GM12875 (cell line): ENCODE data around the gene YARS1.

ENCODE experiments used
- H3K4me3 ChIP-seq: one replicate; pipeline ENCODE4 v1.5.1; 2011; ENCODE audit warnings: low read depth, low read length, control low read depth
- CTCF ChIP-seq: IDR thresholded peaks from 2 replicates; pipeline ENCODE4 v1.5.1; 2011; ENCODE audit warnings: low read depth, mild to moderate bottlenecking, control low read depth, inconsistent platforms, low read length, moderate library complexity, borderline replicate concordance; ENCODE audit not compliant: insufficient read depth

Gene YARS1

GRCh38 chr1:32759997-32760623, 57.0 kb downstream of the YARS1 start:
- H3K4me3 ChIP-seq: no peak overlapping the region
- no peak for TF ChIP-seq CTCF

- TF ChIP-seq CTCF: no peak
- H3K4me3 ChIP-seq: no peak overlapping the region
These were observed 57.6 kb downstream of the YARS1 start for GRCh38 chr1:32759521-32759981.

- no peak for TF ChIP-seq CTCF
- no peak overlapping the region for H3K4me3 ChIP-seq
These were observed 58.2 kb downstream of the YARS1 start for GRCh38 chr1:32758795-32759430.

GRCh38 chr1:32758177-32758794, 58.9 kb downstream of the YARS1 start:
- TF ChIP-seq CTCF: no peak
- H3K4me3 ChIP-seq: no peak overlapping the region

- TF ChIP-seq CTCF: no peak
These were observed 59.8 kb downstream of the YARS1 start for GRCh38 chr1:32757213-32757895.

GRCh38 chr1:32755810-32756159, 61.4 kb downstream of the YARS1 start:
- no peak for TF ChIP-seq CTCF
- H3K4me3 ChIP-seq: no peak overlapping the region

More at GRCh38 chr1:32757213-32757895, 59.8 kb downstream of the YARS1 start:
- H3K4me3 ChIP-seq: no peak overlapping the region
